GM21723 (cell line): ENCODE measurements around the gene ADAMTS2.
"Not testable (repeated sequence)": the region's sequence is repeated elsewhere in the genome, so short reads cannot be mapped to it uniquely, and the experiment has no call there.

Experiments
- ATAC-seq: cut with Tn5 transposase; IDR thresholded peaks from one replicate; pipeline ENCODE4 v1.9.1; 2021; ENCODE audit warnings: mild to moderate bottlenecking, moderate library complexity; ENCODE audit not compliant: unreplicated experiment

Gene ADAMTS2

DNA sequence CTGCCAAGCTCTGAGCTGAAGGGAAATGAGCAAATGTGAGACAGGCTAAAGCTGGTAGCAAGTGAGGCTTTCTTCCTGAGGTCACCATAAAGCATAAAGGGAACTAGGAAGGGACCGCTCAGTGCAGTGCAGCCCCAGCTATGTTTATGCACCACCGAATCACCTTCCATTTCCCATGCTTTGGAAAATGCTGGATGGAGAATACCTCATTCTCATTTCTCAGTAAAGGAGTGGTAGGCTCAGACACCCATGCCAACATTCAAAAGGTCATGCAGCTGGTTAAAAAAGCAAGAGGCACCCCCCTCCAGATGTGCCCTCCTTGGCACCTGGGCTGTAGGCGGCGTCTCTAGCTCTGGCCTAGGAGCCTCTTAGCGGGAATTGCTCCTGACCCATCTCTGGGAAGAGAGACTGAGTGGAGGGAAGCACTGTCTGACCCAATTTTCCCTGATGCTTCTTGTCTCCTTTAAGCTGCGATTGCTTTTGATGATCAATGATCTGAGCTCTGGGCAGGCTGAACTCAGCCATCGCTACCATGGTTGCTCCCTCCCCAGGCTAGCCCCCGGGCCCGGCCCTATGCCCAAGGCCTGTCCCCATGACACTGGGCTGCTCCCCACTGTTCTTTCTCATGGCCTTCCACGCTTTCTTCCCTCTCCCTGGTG lies 226.4 kb downstream of the ADAMTS2 start:
- no peak for ATAC-seq

- no peak for ATAC-seq
Observed at GRCh38 chr5:179118338-179118737, 226.9 kb downstream of the ADAMTS2 start.

DNA sequence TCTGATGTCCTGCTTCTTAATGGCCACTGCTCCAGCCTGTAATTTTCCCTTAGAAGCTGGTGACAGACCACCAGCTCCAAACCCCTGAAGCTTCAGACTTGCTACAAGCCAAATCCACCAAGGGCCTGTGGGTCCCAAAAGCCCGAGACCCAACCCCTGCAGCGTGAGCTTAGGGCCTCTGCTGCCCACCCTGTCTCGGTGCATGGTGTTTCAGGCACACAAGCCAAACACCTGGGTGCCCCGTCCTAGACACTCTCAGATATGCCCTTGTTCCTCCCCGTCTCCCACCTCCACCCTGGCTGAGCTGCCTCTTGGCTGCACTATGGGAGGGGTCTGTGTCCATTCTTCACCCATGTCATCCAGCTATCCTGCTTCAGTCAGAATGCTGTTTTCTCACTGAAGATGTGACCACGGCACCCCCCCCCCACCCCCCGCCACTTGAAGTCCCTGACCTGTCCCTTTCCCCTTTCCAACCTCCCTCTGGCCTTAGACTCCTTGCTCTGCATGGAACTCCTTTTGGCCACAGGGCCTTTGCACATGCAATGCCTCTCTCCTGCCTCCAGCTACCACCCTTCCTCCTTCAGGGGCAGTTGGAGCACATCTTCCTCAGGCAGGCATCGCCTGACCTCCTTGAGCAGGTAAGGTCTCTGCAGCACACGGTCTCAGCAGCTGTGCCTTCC lies 229.3 kb downstream of the ADAMTS2 start:
- no peak for ATAC-seq

DNA sequence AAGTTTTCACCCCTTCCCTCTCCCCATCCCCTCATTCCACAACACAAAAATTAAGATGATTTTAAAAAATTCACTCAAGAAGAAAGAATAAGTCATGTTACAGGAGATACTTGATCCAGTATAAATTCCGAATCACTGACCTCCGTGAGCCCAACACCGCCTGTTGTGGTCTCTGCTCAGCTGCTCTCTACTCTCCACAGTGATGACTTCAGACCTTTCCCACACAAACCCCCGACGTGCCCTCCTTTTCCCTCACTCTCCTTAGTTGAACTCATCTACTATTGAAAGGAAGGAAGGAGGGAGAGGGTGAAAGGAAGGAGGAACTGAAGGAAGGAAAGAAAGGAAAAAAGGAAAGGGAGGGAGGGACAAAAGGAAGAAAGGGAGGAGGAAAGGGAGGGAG lies 230.0 kb downstream of the ADAMTS2 start:
- ATAC-seq, result no peak

DNA sequence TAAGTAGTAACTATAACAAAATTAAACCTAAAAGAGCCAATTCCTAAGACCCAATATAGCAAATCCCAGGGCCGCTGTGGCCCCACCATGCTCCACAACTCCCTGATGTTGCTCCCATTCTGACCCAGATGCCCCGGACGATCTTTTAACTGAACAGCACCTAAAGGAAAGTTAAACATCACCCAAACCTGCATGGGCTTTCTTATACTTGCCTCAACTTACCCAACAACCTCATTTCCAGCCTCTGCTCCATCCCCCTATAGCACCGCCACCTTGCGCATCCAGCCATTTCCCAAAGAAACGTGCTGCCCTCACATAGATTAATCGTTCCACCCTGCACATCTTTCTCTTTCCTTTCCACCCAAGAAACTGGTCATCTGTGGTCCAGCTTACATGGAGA lies 230.5 kb downstream of the ADAMTS2 start:
- ATAC-seq, result no peak

DNA sequence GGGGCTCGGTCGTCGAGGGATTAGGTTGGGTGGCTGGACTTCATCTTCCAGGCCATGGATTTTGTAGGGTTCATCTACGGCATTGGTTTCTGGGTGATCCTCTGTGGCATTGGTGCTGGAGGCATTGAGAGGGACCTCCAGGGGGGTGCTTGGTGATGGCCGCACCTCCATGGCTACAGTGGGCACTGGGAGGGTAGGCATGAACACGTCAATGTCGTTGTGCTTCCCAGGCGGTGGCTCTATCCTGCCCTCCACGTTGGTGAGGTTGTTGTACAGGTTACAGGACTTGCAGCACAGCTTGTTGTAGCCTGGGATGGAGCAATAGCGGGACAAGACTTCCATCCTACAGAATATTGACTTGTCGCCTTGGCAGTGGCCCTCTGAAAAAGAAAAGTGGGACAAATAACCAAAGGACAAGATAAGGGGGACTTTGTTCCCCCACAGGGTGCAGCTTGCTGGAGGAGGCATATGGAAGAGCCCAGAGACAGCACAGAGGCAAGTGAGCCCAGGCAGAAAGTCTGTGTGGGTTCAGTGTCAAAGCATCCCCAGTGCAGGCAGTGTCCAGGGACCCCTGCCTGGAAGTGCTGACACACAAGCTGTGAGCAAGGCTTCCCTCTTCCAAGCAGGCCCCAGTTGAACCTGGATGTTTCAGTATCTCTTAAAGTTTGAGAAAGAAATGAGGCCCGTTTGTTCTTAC lies 231.2 kb downstream of the ADAMTS2 start:
- ATAC-seq, result no peak

GRCh38 chr5:179113143-179113530 lies 232.1 kb downstream of the ADAMTS2 start:
- ATAC-seq, result no peak

- no peak for ATAC-seq
Observed at GRCh38 chr5:179112469-179113142, 232.7 kb downstream of the ADAMTS2 start.

DNA sequence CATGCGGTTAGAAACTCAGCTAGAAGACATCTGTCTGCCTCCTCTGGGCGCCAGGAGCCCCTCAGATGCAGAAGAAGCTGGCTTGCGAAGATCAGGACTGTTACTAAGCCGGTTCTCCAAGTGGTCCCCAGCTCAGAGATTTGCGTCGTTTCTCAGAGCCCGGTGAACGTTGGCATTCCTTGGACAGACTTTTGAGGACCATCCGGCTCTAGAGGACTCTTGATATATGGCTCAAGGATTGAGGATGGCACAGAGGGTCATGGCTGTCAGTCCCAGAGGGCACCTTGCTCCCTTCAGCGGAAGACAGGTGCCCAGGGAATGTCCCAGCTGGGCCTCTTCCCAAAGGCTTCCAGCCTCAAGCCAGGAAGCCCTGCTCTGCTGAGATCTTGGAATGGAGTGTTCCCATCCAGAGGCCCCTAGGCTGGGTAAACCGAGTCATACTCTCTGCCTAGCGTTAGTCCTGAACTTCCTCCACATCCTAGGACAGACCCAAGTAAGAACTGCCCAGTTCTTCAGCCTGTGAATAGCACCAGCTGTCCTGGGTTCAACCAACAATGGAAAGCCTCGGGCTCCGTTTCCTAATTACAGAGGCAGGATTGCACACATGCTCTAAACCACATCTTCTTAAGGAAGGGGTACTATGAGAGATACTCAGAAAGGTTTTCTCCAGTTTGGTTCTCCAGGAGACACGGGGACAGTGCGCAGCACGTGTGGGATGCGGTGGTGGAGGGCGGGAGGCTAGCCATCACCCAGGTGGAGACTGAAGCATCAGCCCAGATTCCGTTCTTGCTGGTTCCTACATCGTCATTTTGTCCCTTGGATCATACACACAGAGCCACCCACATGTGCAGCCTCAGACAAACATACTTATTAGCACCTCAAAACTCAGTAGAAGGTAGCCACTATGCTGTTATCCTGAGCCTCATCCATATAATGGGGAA lies 233.7 kb downstream of the ADAMTS2 start:
- ATAC-seq, result no peak

GRCh38 chr5:179110528-179110927 lies 234.7 kb downstream of the ADAMTS2 start:
- ATAC-seq, result no peak

DNA sequence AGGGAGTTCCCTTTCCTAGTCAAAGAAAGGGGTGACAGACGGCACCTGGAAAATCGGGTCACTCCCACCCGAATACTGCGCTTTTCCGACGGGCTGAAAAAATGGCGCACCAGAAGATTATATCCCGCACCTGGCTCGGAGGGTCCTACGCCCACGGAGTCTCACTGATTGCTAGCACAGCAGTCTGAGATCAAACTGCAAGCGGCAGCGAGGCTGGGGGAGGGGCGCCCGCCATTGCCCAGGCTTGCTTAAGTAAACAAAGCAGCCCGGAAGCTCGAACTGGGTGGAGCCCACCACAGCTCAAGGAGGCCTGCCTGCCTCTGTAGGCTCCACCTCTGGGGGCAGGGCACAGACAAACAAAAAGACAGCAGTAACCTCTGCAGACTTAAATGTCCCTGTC lies 244.0 kb downstream of the ADAMTS2 start:
- not testable (repeated sequence) for ATAC-seq

DNA sequence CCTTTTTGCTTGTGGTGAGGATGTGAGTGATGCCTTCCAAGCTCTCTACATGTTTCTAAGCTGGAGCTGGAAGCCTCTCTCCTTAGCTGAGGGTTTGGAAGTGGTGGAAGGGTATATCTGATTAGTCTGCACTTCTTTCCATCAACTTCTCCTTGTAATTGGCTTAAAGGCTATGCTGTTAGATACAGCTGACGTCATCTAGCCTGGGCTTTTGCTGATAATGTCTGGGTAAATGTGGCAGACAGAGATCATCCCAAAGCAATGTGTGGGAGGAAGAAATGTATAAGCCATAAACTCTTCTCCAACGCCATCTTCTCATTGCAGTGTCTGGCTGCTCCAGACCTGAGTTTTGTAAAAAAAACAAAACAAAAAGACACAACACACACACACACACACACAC lies 255.8 kb downstream of the ADAMTS2 start:
- ATAC-seq, result no peak

GRCh38 chr5:179080724-179081123 lies 264.5 kb downstream of the ADAMTS2 start:
- ATAC-seq, result no peak

DNA sequence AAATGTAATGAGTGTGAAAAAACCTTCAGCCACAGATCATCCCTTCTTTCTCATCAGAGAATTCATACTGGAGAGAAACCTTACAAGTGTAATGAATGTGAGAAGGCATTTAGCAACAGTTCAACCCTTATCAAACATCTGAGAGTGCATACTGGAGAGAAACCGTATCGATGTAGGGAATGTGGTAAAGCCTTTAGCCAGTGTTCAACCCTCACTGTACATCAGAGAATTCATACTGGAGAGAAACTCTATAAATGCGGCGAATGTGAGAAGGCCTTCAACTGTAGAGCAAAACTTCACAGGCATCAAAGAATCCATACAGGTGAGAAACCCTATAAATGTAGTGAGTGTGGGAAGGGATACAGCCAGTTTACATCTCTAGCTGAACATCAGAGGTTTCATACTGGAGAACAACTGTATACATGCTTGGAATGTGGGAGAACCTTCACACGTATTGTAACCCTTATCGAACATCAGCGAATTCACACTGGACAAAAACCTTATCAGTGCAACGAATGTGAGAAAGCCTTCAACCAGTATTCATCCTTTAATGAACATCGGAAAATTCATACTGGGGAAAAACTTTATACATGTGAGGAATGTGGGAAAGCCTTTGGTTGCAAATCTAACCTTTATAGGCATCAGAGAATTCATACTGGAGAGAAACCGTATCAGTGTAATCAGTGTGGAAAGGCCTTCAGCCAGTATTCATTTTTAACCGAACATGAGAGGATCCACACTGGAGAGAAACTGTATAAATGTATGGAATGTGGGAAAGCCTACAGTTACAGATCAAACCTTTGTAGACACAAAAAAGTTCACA lies 265.9 kb downstream of the ADAMTS2 start:
- ATAC-seq, result no peak

DNA sequence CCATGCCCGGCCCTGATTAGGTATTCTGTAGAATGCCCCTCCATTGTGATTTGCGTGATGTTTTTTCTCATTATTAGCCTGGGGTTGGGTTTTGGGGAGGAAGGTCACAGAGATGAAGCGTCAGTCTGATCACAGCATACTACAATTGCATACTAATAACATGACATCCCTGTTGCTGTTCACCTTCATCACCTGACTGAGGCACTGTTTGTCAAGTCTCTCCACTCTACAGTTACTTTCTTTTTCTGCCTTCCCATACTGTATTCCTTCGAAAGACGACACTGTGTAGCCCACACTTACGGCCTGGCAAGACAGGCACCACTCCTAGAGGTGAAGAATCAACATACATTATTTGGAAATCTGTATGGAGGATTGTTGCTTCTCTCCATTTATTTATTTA lies 279.6 kb downstream of the ADAMTS2 start:
- no peak for ATAC-seq

DNA sequence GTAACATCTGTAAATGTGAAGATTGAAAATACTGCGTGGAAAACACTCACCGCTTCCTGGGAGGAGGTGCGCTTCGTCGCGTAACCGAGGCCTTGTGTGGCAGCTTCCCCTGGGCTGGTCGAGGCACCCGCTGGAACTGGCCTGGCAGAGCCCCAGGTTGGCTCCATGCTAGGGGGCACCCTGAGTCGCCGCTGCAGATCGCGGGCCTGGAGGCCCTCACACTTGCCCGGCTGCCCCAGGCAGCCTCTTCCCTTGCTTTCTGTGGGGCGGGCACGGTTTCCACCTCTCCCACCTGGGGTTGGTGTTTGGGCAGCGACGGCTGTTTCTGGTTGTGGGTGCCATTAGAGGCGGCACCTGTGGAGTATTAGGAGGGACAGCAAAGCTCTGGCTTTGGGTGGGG lies 284.2 kb downstream of the ADAMTS2 start:
- no peak for ATAC-seq
